Stimulated activated CD8-positive, alpha-beta memory T cell treated with anti-CD3 and anti-CD28 coated beads, Interleukin-12 subunit alpha, Interleukin-12 subunit beta, amount 100 ng/mL, for 4 hours (primary cell): ENCODE results near the gene SCYL2.

Experiments
- DNase-seq: peaks from one replicate; pipeline ENCODE4 v3.0.0-alpha.2; 2020; ENCODE audit warnings: low read depth

The SCYL2 gene

GRCh38 chr12:100375038-100375735 is 108.2 kb downstream of the SCYL2 start:
- no peak for DNase-seq

DNA sequence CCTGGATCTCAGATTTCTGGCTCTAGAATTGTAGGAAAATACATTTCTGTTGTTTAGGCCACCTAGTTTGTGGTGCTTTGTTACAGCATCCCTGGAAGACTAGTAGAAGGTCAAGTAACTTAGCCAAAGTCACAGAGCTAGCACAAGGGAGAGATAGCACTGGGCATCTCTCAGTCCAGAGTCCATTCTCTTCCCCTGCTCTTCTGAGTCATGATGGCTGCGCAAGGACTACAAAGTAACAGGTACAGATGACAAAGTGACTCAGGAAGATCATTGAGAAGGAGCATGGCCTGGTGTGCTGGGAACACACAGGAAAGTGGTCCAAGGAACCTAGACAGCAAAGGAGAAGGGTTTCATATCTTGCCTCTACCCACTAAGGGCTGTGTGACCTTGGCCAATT is 109.2 kb downstream of the SCYL2 start:
- no peak for DNase-seq

DNA sequence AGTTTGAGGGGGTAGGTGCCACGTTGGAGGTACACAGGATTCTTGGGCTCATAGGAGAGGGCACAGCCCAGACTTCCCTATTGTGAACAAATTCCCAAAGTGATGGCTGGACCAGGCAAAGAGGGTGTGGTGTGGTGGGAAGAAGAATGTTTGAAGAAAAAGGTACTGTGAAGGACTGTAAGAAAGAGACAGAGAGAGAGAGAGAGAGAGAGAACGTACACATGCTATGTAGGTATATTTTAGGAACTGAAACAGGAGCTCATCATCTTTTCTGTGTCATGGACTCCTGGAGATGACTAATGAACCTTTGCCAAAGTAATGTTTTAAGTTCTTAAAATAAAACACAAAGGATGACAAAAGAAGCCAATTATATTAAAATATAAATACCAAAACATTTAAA is 114.4 kb downstream of the SCYL2 start:
- no peak for DNase-seq

- no peak for DNase-seq
These were observed 115.4 kb downstream of the SCYL2 start for GRCh38 chr12:100382338-100382737.

DNA sequence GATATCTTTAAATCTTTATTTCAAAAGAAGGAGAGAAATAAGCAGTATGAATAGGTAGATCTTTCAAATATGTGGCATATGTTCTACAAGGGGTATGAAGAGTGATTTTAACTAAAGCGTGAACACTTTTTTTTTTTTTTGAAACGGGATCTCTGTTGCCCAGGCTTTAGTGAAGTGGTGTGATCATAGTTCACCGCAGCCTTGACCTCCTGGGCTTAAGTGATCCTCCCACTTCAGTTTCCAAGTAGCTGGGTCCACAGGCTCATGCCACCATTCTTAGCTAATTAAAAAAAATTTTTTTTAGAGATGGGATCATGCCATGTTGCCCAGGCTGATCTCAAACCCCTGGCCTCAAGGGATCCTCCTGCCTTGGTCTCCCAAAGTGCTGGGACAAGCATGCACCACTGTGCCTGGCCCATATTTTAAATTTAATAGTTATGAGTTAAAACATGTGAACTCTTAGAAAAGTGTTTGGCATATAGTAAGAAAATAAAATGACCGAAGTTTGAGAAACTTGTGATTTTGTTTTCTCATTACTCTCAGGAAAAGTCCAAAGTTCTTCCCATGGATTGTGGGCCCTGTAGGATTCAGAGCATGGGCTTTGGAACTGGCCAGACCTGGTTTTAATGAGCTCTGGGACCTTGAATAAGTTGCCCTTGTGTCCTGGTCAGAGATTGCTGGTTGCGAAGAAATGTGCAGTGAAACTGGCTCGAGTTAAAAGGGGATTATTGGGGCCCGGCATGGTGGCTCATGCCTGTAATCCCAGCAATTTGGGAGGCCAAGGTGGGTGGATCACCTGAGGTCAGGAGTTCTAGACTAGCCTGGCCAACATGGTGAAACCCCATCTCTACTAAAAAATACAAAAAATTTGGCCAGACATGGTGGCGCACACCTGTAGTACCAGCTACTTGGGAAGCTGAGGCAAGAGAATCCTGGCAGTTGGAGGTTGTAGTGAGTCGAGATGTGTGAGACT is 116.9 kb downstream of the SCYL2 start:
- DNase-seq, result no peak

GRCh38 chr12:100384559-100384935 is 117.6 kb downstream of the SCYL2 start:
- no peak for DNase-seq

- no peak for DNase-seq
These were observed 121.4 kb downstream of the SCYL2 start for GRCh38 chr12:100388382-100388781.
